Tongue (tissue), 2 donors: ENCODE measurements around the gene PATZ1. TPM values are rescaled to one million over a fixed set of nuclear protein-coding genes. Genes with fewer than 3 reads are reported as not detected.
A peak's percentile ranks its signal among the peaks of the same experiment; 100 is the strongest.

Experiments
- DNase-seq: peaks from one replicate; pipeline ENCODE4 v3.0.0-alpha.2; 2015
- total RNA-seq: library from RNA; depleted of rRNA; stranded (reverse); fragments of >200 nt; gene quantifications from one replicate; pipeline ENCODE4 v1.2.3, GENCODE V29; 2014

Gene PATZ1
- total RNA-seq, 1 donor from 2014 or later, result 18.2 TPM

GRCh38 chr22:31305194-31305593 lies 41.0 kb downstream of the PATZ1 start:
- DNase-seq, result no peak

- DNase-seq, result no peak
These were observed 43.6 kb downstream of the PATZ1 start for GRCh38 chr22:31302537-31302936.

- DNase-seq, result no peak
These were observed 44.1 kb downstream of the PATZ1 start for GRCh38 chr22:31302006-31302405.

GRCh38 chr22:31300896-31301295 lies 45.2 kb downstream of the PATZ1 start:
- no peak for DNase-seq

- no peak for DNase-seq
These were observed 50.1 kb downstream of the PATZ1 start for GRCh38 chr22:31295831-31296657.

GRCh38 chr22:31295360-31295759 lies 50.8 kb downstream of the PATZ1 start:
- no peak for DNase-seq

GRCh38 chr22:31292236-31292989 lies 53.7 kb downstream of the PATZ1 start, which contains the start of gene PIK3IP1:
TSS of gene PIK3IP1 (minus strand) at chr22:31292488. CDS start at chr22:31292344, 144 bp downstream.
- peak; percentile 86 for DNase-seq

- DNase-seq, result no peak
These were observed 54.5 kb downstream of the PATZ1 start for GRCh38 chr22:31291481-31292235.

- peak; percentile 96 for DNase-seq
These were observed 55.4 kb downstream of the PATZ1 start for GRCh38 chr22:31290494-31291471.

- no peak for DNase-seq
These were observed 56.8 kb downstream of the PATZ1 start for GRCh38 chr22:31289344-31289743.

- DNase-seq, result no peak
These were observed 57.5 kb downstream of the PATZ1 start for GRCh38 chr22:31288496-31289240.

GRCh38 chr22:31287818-31288495 lies 58.2 kb downstream of the PATZ1 start:
- no peak for DNase-seq

GRCh38 chr22:31286360-31287255 lies 59.5 kb downstream of the PATZ1 start:
- DNase-seq, result peak; percentile 48

GRCh38 chr22:31284281-31285155 lies 61.6 kb downstream of the PATZ1 start:
- DNase-seq, result peak; percentile 23

- peak; percentile 54 for DNase-seq
These were observed 63.2 kb downstream of the PATZ1 start for GRCh38 chr22:31282748-31283468.

GRCh38 chr22:31281733-31282132 lies 64.4 kb downstream of the PATZ1 start:
- DNase-seq, result no peak
